HG03175 (cell line): ENCODE data around the gene SRGAP2B.
"Not testable (repeated sequence)": the region's sequence is repeated elsewhere in the genome, so short reads cannot be mapped to it uniquely, and the experiment has no call there.

Source experiments
- ATAC-seq: cut with Tn5 transposase; IDR thresholded peaks from one replicate; pipeline ENCODE4 v1.9.1; 2021; ENCODE audit warnings: mild to moderate bottlenecking, moderate library complexity; ENCODE audit not compliant: unreplicated experiment

Gene SRGAP2B

GRCh38 chr1:144917154-144918026 is 177.7 kb downstream of the SRGAP2B start:
- ATAC-seq: not testable (repeated sequence)

GRCh38 chr1:144913977-144914734 is 181.0 kb downstream of the SRGAP2B start:
- ATAC-seq: not testable (repeated sequence)

GRCh38 chr1:144913458-144913857 is 181.7 kb downstream of the SRGAP2B start:
- ATAC-seq: not testable (repeated sequence)

- not testable (repeated sequence) for ATAC-seq
Observed at GRCh38 chr1:144910729-144911128, 184.4 kb downstream of the SRGAP2B start.

GRCh38 chr1:144900841-144901240 is 194.3 kb downstream of the SRGAP2B start:
- ATAC-seq: not testable (repeated sequence)

GRCh38 chr1:144894454-144895201 is 200.5 kb downstream of the SRGAP2B start:
- ATAC-seq: not testable (repeated sequence)

GRCh38 chr1:144893710-144894438 is 201.3 kb downstream of the SRGAP2B start:
- ATAC-seq: not testable (repeated sequence)

- not testable (repeated sequence) for ATAC-seq
Observed at GRCh38 chr1:144893062-144893461, 202.1 kb downstream of the SRGAP2B start.

GRCh38 chr1:144889450-144890115 is 205.5 kb downstream of the SRGAP2B start:
- not testable (repeated sequence) for ATAC-seq

GRCh38 chr1:144883022-144883421 is 212.1 kb downstream of the SRGAP2B start:
- ATAC-seq: not testable (repeated sequence)

GRCh38 chr1:144882343-144882742 is 212.8 kb downstream of the SRGAP2B start:
- ATAC-seq: not testable (repeated sequence)

- ATAC-seq: not testable (repeated sequence)
Observed at GRCh38 chr1:144858607-144859006, 236.5 kb downstream of the SRGAP2B start.
